GM18499 (cell line): ENCODE measurements around the gene HSPG2.
"Not testable (repeated sequence)": the region's sequence is repeated elsewhere in the genome, so short reads cannot be mapped to it uniquely, and the experiment has no call there.

ENCODE experiments used
- ATAC-seq: cut with Tn5 transposase; IDR thresholded peaks from one replicate; pipeline ENCODE4 v1.9.1; 2021; ENCODE audit warnings: moderate number of reproducible peaks; ENCODE audit not compliant: insufficient read depth, unreplicated experiment

Gene HSPG2

GRCh38 chr1:21779613-21780521 is 157.2 kb downstream of the HSPG2 start:
- ATAC-seq, result no peak

- ATAC-seq, result no peak
Observed at GRCh38 chr1:21778405-21778727, 158.7 kb downstream of the HSPG2 start.

GRCh38 chr1:21776925-21777324 is 160.2 kb downstream of the HSPG2 start:
- not testable (repeated sequence) for ATAC-seq

GRCh38 chr1:21775985-21776562 is 161.0 kb downstream of the HSPG2 start:
- no peak for ATAC-seq

- ATAC-seq, result no peak
Observed at GRCh38 chr1:21775550-21775914, 161.6 kb downstream of the HSPG2 start.

- no peak for ATAC-seq
Observed at GRCh38 chr1:21774835-21775549, 162.1 kb downstream of the HSPG2 start.

GRCh38 chr1:21773585-21773984 is 163.5 kb downstream of the HSPG2 start:
- ATAC-seq, result no peak
